Measurements from ENCODE around the gene ROMO1.
A peak's percentile ranks its signal among the peaks of the same experiment; 100 is the strongest.

Gene ROMO1

GRCh38 chr20:35698298-35699126, 693 bp upstream of the ROMO1 start:
- Histone ChIP-seq H3K4me3 (ENCODE audit: insufficient read depth in 1 of 2, low read depth in 1 of 2, low read length in 2 of 2) (peak overlapping the region; percentile 90 to 99), H3K4me1 (ENCODE audit: control insufficient read depth, insufficient read depth, low read depth, low read length) (peaks cover 14% of the 10 kb centered on the region), H3K14ac (ENCODE audit: low read length in 2 of 2) (peak overlapping the region in 1 of 2 experiments; percentile 30), H3K27me3 (ENCODE audit: control insufficient read depth in 1 of 2, insufficient read depth in 1 of 2, low read length in 2 of 2) (no peaks in the 10 kb centered on the region), H4K8ac (ENCODE audit: low read length) (peak overlapping the region; percentile 79), H2AK5ac (ENCODE audit: low read length, severe bottlenecking) (no peak overlapping the region), H2AFZ (ENCODE audit: low read depth, low read length) (peak overlapping the region; percentile 84), H2BK5ac (ENCODE audit: low read depth, low read length, poor library complexity, severe bottlenecking) (peak overlapping the region; percentile 9), H3K9ac (ENCODE audit: low read length) (peak overlapping the region; percentile 99), H3K36me3 (ENCODE audit: control insufficient read depth in 1 of 2, insufficient read depth in 2 of 2, low read depth in 1 of 2, low read length in 2 of 2) (peaks cover 17 to 51% of the 10 kb centered on the region in 2 experiments), H2BK15ac (ENCODE audit: low read depth, poor library complexity, severe bottlenecking) (no peak overlapping the region), H3K9me3 (ENCODE audit: control insufficient read depth, low read length) (no peaks in the 10 kb centered on the region), H3K4ac (ENCODE audit: low read depth in 1 of 2, low read length in 2 of 2) (peak overlapping the region; percentile 52 to 81), H2BK12ac (ENCODE audit: low read length in 2 of 2) (no peak overlapping the region), H3K18ac (ENCODE audit: low read depth in 1 of 2, low read length in 2 of 2) (peak overlapping the region in 1 of 2 experiments; percentile 61), H2BK120ac (ENCODE audit: low read depth, low read length) (peak overlapping the region; percentile 9), H3K27ac (ENCODE audit: low read length, poor library complexity, severe bottlenecking) (no peak overlapping the region), H3K4me2 (ENCODE audit: low read length, poor library complexity, severe bottlenecking) (peak overlapping the region; percentile 91), H3K79me1 (replicated peaks; ENCODE audit: low read length, poor library complexity, severe bottlenecking) (peaks cover 21% of the 10 kb centered on the region), H3K23ac (ENCODE audit: low read length in 2 of 2) (no peak overlapping the region), H4K91ac (ENCODE audit: low read length) (no peak overlapping the region)
- DNase-seq, result peak; percentile 45
- 11% methylated on average over 32 of the region's 37 CpGs for WGBS

DNA sequence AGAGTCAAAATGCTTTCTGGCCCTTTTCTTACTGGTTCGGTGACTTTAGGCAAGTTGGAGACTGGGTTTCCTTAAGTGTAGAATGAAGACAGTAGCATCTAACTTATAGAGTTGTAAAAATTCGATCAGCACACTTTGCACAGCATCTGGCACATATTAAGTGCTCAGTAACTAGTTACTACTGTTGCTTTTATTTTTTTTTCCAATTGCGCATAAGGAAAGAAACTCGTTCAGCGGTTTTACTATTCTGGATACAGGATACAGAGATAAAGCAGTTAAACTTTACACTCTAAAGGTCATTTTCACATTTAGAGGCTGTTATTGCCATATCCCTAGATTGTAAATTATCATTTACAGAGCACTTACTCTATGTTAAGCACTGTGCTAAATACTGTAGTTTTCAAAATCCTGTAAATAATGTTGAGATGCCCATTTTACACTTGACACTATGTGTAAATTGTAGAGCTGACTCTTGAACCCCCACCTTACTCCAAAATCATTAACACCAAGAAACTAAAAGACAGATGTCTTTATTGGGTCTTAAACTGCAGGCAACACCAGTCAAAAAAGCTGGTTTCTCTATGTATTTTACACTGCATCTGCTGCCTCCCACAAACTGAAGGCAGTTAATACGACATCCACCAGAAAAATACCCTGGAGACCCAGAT, 886 bp downstream of the ROMO1 start:
- DNase-seq, result no peak

GRCh38 chr20:35700625-35701148, 1.5 kb downstream of the ROMO1 start:
- Histone ChIP-seq H3K4me2 (ENCODE audit: low read length, poor library complexity, severe bottlenecking) (no peak overlapping the region), H2BK5ac (ENCODE audit: low read depth, low read length, poor library complexity, severe bottlenecking) (no peak overlapping the region), H2BK15ac (ENCODE audit: low read depth, poor library complexity, severe bottlenecking) (no peak overlapping the region), H3K9ac (ENCODE audit: low read length) (peak overlapping the region; percentile 99), H2BK12ac (ENCODE audit: low read length in 2 of 2) (no peak overlapping the region), H3K27me3 (ENCODE audit: control insufficient read depth in 1 of 2, insufficient read depth in 1 of 2, low read length in 2 of 2) (no peaks in the 10 kb centered on the region), H3K4me3 (ENCODE audit: insufficient read depth in 1 of 2, low read depth in 1 of 2, low read length in 2 of 2) (peak overlapping the region in 1 of 2 experiments; percentile 99), H3K27ac (ENCODE audit: low read length, poor library complexity, severe bottlenecking) (no peak overlapping the region), H3K36me3 (ENCODE audit: control insufficient read depth in 1 of 2, insufficient read depth in 2 of 2, low read depth in 1 of 2, low read length in 2 of 2) (peaks cover 15 to 56% of the 10 kb centered on the region in 2 experiments), H4K91ac (ENCODE audit: low read length) (no peak overlapping the region), H2BK120ac (ENCODE audit: low read depth, low read length) (no peak overlapping the region), H2AK5ac (ENCODE audit: low read length, severe bottlenecking) (no peak overlapping the region), H3K18ac (ENCODE audit: low read depth in 1 of 2, low read length in 2 of 2) (no peak overlapping the region), H4K8ac (ENCODE audit: low read length) (no peak overlapping the region), H3K14ac (ENCODE audit: low read length in 2 of 2) (no peak overlapping the region), H3K23ac (ENCODE audit: low read length in 2 of 2) (no peak overlapping the region), H3K79me1 (replicated peaks; ENCODE audit: low read length, poor library complexity, severe bottlenecking) (peaks cover 18% of the 10 kb centered on the region), H3K9me3 (ENCODE audit: control insufficient read depth, low read length) (no peaks in the 10 kb centered on the region), H3K4ac (ENCODE audit: low read depth in 1 of 2, low read length in 2 of 2) (no peak overlapping the region), H2AFZ (ENCODE audit: low read depth, low read length) (no peak overlapping the region), H3K4me1 (ENCODE audit: control insufficient read depth, insufficient read depth, low read depth, low read length) (peaks cover 14% of the 10 kb centered on the region)
- WGBS, result 96% methylated on average over 7 of the region's 7 CpGs
- no peak for DNase-seq

More for the DNA sequence above, 886 bp downstream of the ROMO1 start:
- no peak overlapping the region for H4K91ac ChIP-seq (ENCODE audit: low read length)
- H3K4me1 ChIP-seq (ENCODE audit: control insufficient read depth, insufficient read depth, low read depth, low read length), result peaks cover 14% of the 10 kb centered on the region
- H3K9me3 ChIP-seq (ENCODE audit: control insufficient read depth, low read length), result no peaks in the 10 kb centered on the region
- 100% methylated on average over 1 of the region's 6 CpGs for WGBS
- H3K9ac ChIP-seq (ENCODE audit: low read length), result peak overlapping the region; percentile 99
- H4K8ac ChIP-seq (ENCODE audit: low read length), result no peak overlapping the region
- H3K4me3 ChIP-seq (ENCODE audit: insufficient read depth in 1 of 2, low read depth in 1 of 2, low read length in 2 of 2), result peak overlapping the region; percentile 90 to 99
- H3K27me3 ChIP-seq (ENCODE audit: control insufficient read depth in 1 of 2, insufficient read depth in 1 of 2, low read length in 2 of 2), result no peaks in the 10 kb centered on the region
- H2BK120ac ChIP-seq (ENCODE audit: low read depth, low read length), result no peak overlapping the region
- peak overlapping the region; percentile 76 for H3K27ac ChIP-seq (ENCODE audit: low read length, poor library complexity, severe bottlenecking)
- peaks cover 19% of the 10 kb centered on the region for H3K79me1 ChIP-seq (replicated peaks; ENCODE audit: low read length, poor library complexity, severe bottlenecking)
- H2BK12ac ChIP-seq (ENCODE audit: low read length in 2 of 2), result no peak overlapping the region
- no peak overlapping the region for H3K14ac ChIP-seq (ENCODE audit: low read length in 2 of 2)
- H3K4me2 ChIP-seq (ENCODE audit: low read length, poor library complexity, severe bottlenecking), result peak overlapping the region; percentile 70
- H3K36me3 ChIP-seq (ENCODE audit: control insufficient read depth in 1 of 2, insufficient read depth in 2 of 2, low read depth in 1 of 2, low read length in 2 of 2), result peaks cover 12 to 56% of the 10 kb centered on the region in 2 experiments
- H3K23ac ChIP-seq (ENCODE audit: low read length in 2 of 2), result no peak overlapping the region
- H2BK15ac ChIP-seq (ENCODE audit: low read depth, poor library complexity, severe bottlenecking), result no peak overlapping the region
- H3K4ac ChIP-seq (ENCODE audit: low read depth in 1 of 2, low read length in 2 of 2), result peak overlapping the region in 1 of 2 experiments; percentile 99
- H3K18ac ChIP-seq (ENCODE audit: low read depth in 1 of 2, low read length in 2 of 2), result no peak overlapping the region
- H2BK5ac ChIP-seq (ENCODE audit: low read depth, low read length, poor library complexity, severe bottlenecking), result no peak overlapping the region
- no peak overlapping the region for H2AFZ ChIP-seq (ENCODE audit: low read depth, low read length)
- no peak overlapping the region for H2AK5ac ChIP-seq (ENCODE audit: low read length, severe bottlenecking)
